ENCODE results near the gene FRY.

GRCh38 chr13:32309312-32310133 is 277.9 kb downstream of the FRY start:
- TF ChIP-seq CTCF (IDR thresholded peaks at IDR 0.05) (no peak), ZMAT4 (CRISPR knock-in tag; IDR thresholded peaks at IDR 0.05) (no peak), ZNF263 (CRISPR knock-in tag; IDR thresholded peaks at IDR 0.05; ENCODE audit: low read depth) (no peak), GRHL2 (CRISPR knock-in tag; IDR thresholded peaks at IDR 0.05; ENCODE audit: insufficient replicate concordance, severe bottlenecking) (no peak), ZNF317 (CRISPR knock-in tag; IDR thresholded peaks at IDR 0.05; ENCODE audit: borderline replicate concordance, low read depth) (no peak), ATF3 (CRISPR knock-in tag; conservative IDR thresholded peaks at IDR 0.05) (no peak), ZNF423 (CRISPR knock-in tag; IDR thresholded peaks at IDR 0.05) (no peak), ZNF671 (CRISPR knock-in tag; IDR thresholded peaks at IDR 0.05) (no peak)
- TF ChIP-seq, protein P1, sequence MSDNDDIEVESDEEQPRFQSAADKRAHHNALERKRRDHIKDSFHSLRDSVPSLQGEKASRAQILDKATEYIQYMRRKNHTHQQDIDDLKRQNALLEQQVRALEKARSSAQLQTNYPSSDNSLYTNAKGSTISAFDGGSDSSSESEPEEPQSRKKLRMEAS (CRISPR knock-in tag; IDR thresholded peaks at IDR 0.05) = no peak
- TF ChIP-seq, protein P2, sequence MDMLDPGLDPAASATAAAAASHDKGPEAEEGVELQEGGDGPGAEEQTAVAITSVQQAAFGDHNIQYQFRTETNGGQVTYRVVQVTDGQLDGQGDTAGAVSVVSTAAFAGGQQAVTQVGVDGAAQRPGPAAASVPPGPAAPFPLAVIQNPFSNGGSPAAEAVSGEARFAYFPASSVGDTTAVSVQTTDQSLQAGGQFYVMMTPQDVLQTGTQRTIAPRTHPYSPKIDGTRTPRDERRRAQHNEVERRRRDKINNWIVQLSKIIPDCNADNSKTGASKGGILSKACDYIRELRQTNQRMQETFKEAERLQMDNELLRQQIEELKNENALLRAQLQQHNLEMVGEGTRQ (CRISPR knock-in tag; IDR thresholded peaks at IDR 0.05) = no peak
- TF ChIP-seq, protein P3, sequence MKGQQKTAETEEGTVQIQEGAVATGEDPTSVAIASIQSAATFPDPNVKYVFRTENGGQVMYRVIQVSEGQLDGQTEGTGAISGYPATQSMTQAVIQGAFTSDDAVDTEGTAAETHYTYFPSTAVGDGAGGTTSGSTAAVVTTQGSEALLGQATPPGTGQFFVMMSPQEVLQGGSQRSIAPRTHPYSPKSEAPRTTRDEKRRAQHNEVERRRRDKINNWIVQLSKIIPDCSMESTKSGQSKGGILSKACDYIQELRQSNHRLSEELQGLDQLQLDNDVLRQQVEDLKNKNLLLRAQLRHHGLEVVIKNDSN (CRISPR knock-in tag; IDR thresholded peaks at IDR 0.05) = no peak

Measured in WTC11 (cell line).